Muscle layer of duodenum (tissue), 2 donors: Measurements from ENCODE around the gene FBN2.

Experiments
- H3K27ac ChIP-seq: one replicate; pipeline ENCODE4 v1.7.0; 2013; ENCODE audit warnings: mild to moderate bottlenecking, low read length
- H3K27me3 ChIP-seq: one replicate; pipeline ENCODE4 v1.7.0; 2013; ENCODE audit warnings: low read depth, mild to moderate bottlenecking, control low read depth, low read length
- H3K36me3 ChIP-seq, 2 donors: one replicate each; pipeline ENCODE4 v1.7.0; 2013; ENCODE audit warnings: low read length in 2 of 2, control low read depth in 1 of 2, mild to moderate bottlenecking in 1 of 2; ENCODE audit not compliant: insufficient read depth in 2 of 2, control insufficient read depth in 1 of 2
- H3K4me1 ChIP-seq, 2 donors: one replicate each; pipeline ENCODE4 v1.7.0; 2013; ENCODE audit warnings: low read length in 2 of 2, mild to moderate bottlenecking in 2 of 2, control low read depth in 1 of 2, moderate library complexity in 1 of 2; ENCODE audit not compliant: insufficient read depth in 2 of 2, control insufficient read depth in 1 of 2
- H3K4me3 ChIP-seq, 2 donors: one replicate each; pipeline ENCODE4 v1.7.0; 2013; ENCODE audit warnings: low read length in 2 of 2, low read depth in 1 of 2, mild to moderate bottlenecking in 1 of 2
- H3K9me3 ChIP-seq, 2 donors: one replicate each; pipeline ENCODE4 v1.7.0; 2013; ENCODE audit warnings: low read length in 2 of 2, control low read depth in 1 of 2, mild to moderate bottlenecking in 1 of 2; ENCODE audit not compliant: control insufficient read depth in 1 of 2
- donor health status: healthy.

Gene FBN2

GRCh38 chr5:128397876-128398275 lies 140.2 kb downstream of the FBN2 start:
- Histone ChIP-seq H3K27me3 (no peaks in the 10 kb centered on the region), H3K36me3 (no peaks in the 10 kb centered on the region), H3K4me3 (no peak overlapping the region), H3K4me1 (peaks cover 0 to 4% of the 10 kb centered on the region in 2 donors), H3K9me3 (no peaks in the 10 kb centered on the region), H3K27ac (no peak overlapping the region)

- no peaks in the 10 kb centered on the region for H3K27me3 ChIP-seq
- H3K36me3 ChIP-seq, result no peaks in the 10 kb centered on the region
- H3K4me1 ChIP-seq, result no peaks in the 10 kb centered on the region
- H3K9me3 ChIP-seq, result no peaks in the 10 kb centered on the region
- no peak overlapping the region for H3K4me3 ChIP-seq
- H3K27ac ChIP-seq, result no peak overlapping the region
These were observed 143.0 kb downstream of the FBN2 start for GRCh38 chr5:128395073-128395472.

- no peaks in the 10 kb centered on the region for H3K36me3 ChIP-seq
- no peaks in the 10 kb centered on the region for H3K4me1 ChIP-seq
- no peak overlapping the region for H3K4me3 ChIP-seq
- no peaks in the 10 kb centered on the region for H3K27me3 ChIP-seq
- no peaks in the 10 kb centered on the region for H3K9me3 ChIP-seq
- no peak overlapping the region for H3K27ac ChIP-seq
These were observed 154.0 kb downstream of the FBN2 start for GRCh38 chr5:128384068-128384467.

GRCh38 chr5:128380337-128380736 lies 157.7 kb downstream of the FBN2 start:
- H3K4me3 ChIP-seq, result no peak overlapping the region
- no peaks in the 10 kb centered on the region for H3K36me3 ChIP-seq
- H3K4me1 ChIP-seq, result no peaks in the 10 kb centered on the region
- no peaks in the 10 kb centered on the region for H3K9me3 ChIP-seq
- no peak overlapping the region for H3K27ac ChIP-seq
- H3K27me3 ChIP-seq, result no peaks in the 10 kb centered on the region

- Histone ChIP-seq H3K9me3 (no peaks in the 10 kb centered on the region), H3K27me3 (no peaks in the 10 kb centered on the region), H3K27ac (no peak overlapping the region), H3K4me1 (no peaks in the 10 kb centered on the region), H3K36me3 (no peaks in the 10 kb centered on the region), H3K4me3 (no peak overlapping the region)
These were observed 159.4 kb downstream of the FBN2 start for GRCh38 chr5:128378632-128379031.

- Histone ChIP-seq H3K4me1 (no peaks in the 10 kb centered on the region), H3K27ac (no peak overlapping the region), H3K27me3 (no peaks in the 10 kb centered on the region), H3K36me3 (no peaks in the 10 kb centered on the region), H3K9me3 (no peaks in the 10 kb centered on the region), H3K4me3 (no peak overlapping the region)
These were observed 159.8 kb downstream of the FBN2 start for GRCh38 chr5:128378196-128378595.

GRCh38 chr5:128376577-128376976 lies 161.5 kb downstream of the FBN2 start:
- H3K36me3 ChIP-seq, result no peaks in the 10 kb centered on the region
- H3K9me3 ChIP-seq, result no peaks in the 10 kb centered on the region
- no peak overlapping the region for H3K4me3 ChIP-seq
- no peaks in the 10 kb centered on the region for H3K27me3 ChIP-seq
- H3K4me1 ChIP-seq, result no peaks in the 10 kb centered on the region
- H3K27ac ChIP-seq, result no peak overlapping the region

- H3K9me3 ChIP-seq, result no peaks in the 10 kb centered on the region
- H3K4me1 ChIP-seq, result no peaks in the 10 kb centered on the region
- H3K4me3 ChIP-seq, result no peak overlapping the region
- no peaks in the 10 kb centered on the region for H3K27me3 ChIP-seq
- H3K36me3 ChIP-seq, result no peaks in the 10 kb centered on the region
- H3K27ac ChIP-seq, result no peak overlapping the region
These were observed 171.9 kb downstream of the FBN2 start for GRCh38 chr5:128366147-128366546.

- H3K9me3 ChIP-seq, result no peaks in the 10 kb centered on the region
- no peak overlapping the region for H3K27ac ChIP-seq
- H3K4me3 ChIP-seq, result no peak overlapping the region
- no peaks in the 10 kb centered on the region for H3K27me3 ChIP-seq
- H3K36me3 ChIP-seq, result no peaks in the 10 kb centered on the region
- no peaks in the 10 kb centered on the region for H3K4me1 ChIP-seq
These were observed 175.7 kb downstream of the FBN2 start for GRCh38 chr5:128362370-128362769.

GRCh38 chr5:128358826-128359225 lies 179.2 kb downstream of the FBN2 start:
- no peaks in the 10 kb centered on the region for H3K9me3 ChIP-seq
- no peaks in the 10 kb centered on the region for H3K36me3 ChIP-seq
- H3K27ac ChIP-seq, result no peak overlapping the region
- no peak overlapping the region for H3K4me3 ChIP-seq
- no peaks in the 10 kb centered on the region for H3K27me3 ChIP-seq
- H3K4me1 ChIP-seq, result no peaks in the 10 kb centered on the region

GRCh38 chr5:128357226-128357625 lies 180.8 kb downstream of the FBN2 start:
- H3K4me3 ChIP-seq, result no peak overlapping the region
- no peaks in the 10 kb centered on the region for H3K36me3 ChIP-seq
- no peaks in the 10 kb centered on the region for H3K4me1 ChIP-seq
- no peaks in the 10 kb centered on the region for H3K9me3 ChIP-seq
- no peak overlapping the region for H3K27ac ChIP-seq
- no peaks in the 10 kb centered on the region for H3K27me3 ChIP-seq

GRCh38 chr5:128355961-128356360 lies 182.1 kb downstream of the FBN2 start:
- H3K27ac ChIP-seq, result no peak overlapping the region
- H3K4me3 ChIP-seq, result no peak overlapping the region
- H3K9me3 ChIP-seq, result no peaks in the 10 kb centered on the region
- no peaks in the 10 kb centered on the region for H3K4me1 ChIP-seq
- no peaks in the 10 kb centered on the region for H3K27me3 ChIP-seq
- H3K36me3 ChIP-seq, result no peaks in the 10 kb centered on the region
